Neural cell (in vitro differentiated cells): ENCODE data around the gene COQ8B.

ENCODE experiments used
- EP300 ChIP-seq: fragments of 450-650 bp; conservative IDR thresholded peaks from 2 replicates; pipeline ENCODE4 v1.6.1; 2014; ENCODE audit warnings: antibody characterized with exemption, mild to moderate bottlenecking, moderate library complexity; ENCODE audit not compliant: poor library complexity, severe bottlenecking
- EZH2 ChIP-seq: fragments of 200-600, 300-800 bp; shearing (Covaris generic), sonication (generic); IDR thresholded peaks from 2 replicates; pipeline ENCODE4 v1.6.1; 2014; ENCODE audit warnings: antibody characterized with exemption, low read length, borderline replicate concordance, mild to moderate bottlenecking; ENCODE audit not compliant: insufficient read depth, poor library complexity, severe bottlenecking
- REST ChIP-seq: IDR thresholded peaks from 2 replicates; pipeline ENCODE4 v1.6.1; 2012; ENCODE audit warnings: borderline replicate concordance
- SMC3 ChIP-seq: fragments of 450-650 bp; conservative IDR thresholded peaks from 2 replicates; pipeline ENCODE4 v1.6.1; 2014; ENCODE audit warnings: antibody characterized with exemption, mild to moderate bottlenecking, moderate library complexity; ENCODE audit not compliant: poor library complexity
- TAF1 ChIP-seq: IDR thresholded peaks from 2 replicates; pipeline ENCODE4 v1.6.1; 2012; ENCODE audit warnings: low read depth
- TF ChIP-seq, protein P1 (sequence below): fragments of 450-650 bp; IDR thresholded peaks from 2 replicates; pipeline ENCODE4 v1.5.1; 2014; ENCODE audit warnings: antibody characterized with exemption, mild to moderate bottlenecking, moderate library complexity; ENCODE audit not compliant: poor library complexity, severe bottlenecking

- no peak for TF ChIP-seq SMC3
- TF ChIP-seq, protein P1, sequence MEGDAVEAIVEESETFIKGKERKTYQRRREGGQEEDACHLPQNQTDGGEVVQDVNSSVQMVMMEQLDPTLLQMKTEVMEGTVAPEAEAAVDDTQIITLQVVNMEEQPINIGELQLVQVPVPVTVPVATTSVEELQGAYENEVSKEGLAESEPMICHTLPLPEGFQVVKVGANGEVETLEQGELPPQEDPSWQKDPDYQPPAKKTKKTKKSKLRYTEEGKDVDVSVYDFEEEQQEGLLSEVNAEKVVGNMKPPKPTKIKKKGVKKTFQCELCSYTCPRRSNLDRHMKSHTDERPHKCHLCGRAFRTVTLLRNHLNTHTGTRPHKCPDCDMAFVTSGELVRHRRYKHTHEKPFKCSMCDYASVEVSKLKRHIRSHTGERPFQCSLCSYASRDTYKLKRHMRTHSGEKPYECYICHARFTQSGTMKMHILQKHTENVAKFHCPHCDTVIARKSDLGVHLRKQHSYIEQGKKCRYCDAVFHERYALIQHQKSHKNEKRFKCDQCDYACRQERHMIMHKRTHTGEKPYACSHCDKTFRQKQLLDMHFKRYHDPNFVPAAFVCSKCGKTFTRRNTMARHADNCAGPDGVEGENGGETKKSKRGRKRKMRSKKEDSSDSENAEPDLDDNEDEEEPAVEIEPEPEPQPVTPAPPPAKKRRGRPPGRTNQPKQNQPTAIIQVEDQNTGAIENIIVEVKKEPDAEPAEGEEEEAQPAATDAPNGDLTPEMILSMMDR: no peak
- no peak for TF ChIP-seq TAF1
- no peak for TF ChIP-seq REST
- no peak for TF ChIP-seq EZH2
- TF ChIP-seq EP300: no peak
These were observed 58.7 kb downstream of the COQ8B start for GRCh38 chr19:40658031-40658430.
